ENCODE data around the gene RALGDS. TPM values are rescaled to one million over a fixed set of nuclear protein-coding genes. Genes with fewer than 3 reads are reported as not detected.

The RALGDS gene
- total RNA-seq, 2 experiments from 2014 or later = 85.7 to 102 TPM

DNA sequence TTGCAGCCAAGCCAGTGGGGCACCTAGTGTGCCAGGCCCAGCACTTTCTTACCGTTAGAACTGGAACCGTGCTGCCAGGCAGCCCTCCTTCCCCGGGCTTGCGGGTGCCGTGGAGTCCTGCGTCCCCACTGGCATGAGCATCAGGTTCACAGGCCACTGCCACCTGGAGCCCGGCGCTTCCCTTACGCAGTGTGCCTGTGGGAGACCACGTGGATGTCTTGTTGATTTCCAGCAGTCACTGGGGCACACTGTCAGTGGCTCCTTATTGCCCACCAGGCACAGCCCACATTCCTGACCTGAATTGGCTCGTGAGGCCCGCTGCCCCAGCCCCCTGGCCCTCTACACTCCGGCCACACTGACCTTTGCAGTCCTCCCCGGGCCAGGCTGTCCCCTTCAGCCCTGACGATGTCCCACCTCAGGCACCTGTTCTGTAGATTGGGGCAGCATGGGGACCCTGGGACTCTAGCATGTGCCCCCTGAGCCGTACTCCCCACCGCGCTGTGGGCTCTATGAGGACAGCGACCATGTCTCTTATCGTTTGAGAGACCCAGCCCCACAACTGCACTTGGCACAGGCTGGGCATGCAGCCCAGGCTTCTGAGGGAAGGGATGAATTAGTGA, 69.6 kb downstream of the RALGDS start:
- no peak overlapping the region for H3K4me3 Mint-ChIP-seq
- POLR2A ChIA-PET = no interaction called here
- H3K27me3 Mint-ChIP-seq (ENCODE audit: low read depth) = no peaks in the 10 kb centered on the region
- no peak for ATAC-seq
- CTCF ChIA-PET = interaction anchor here (2.4 to 7.9 kb wide), 2 partner anchors 29 to 92 kb away, joined by 5 to 52 read pairs; no protein-coding TSS in a partner anchor
- peaks cover 52% of the 10 kb centered on the region for H3K36me3 Mint-ChIP-seq (ENCODE audit: low read depth)
- no peak overlapping the region for H3K27ac Mint-ChIP-seq
- no peaks in the 10 kb centered on the region for H3K9me3 Mint-ChIP-seq (ENCODE audit: insufficient read depth)
- DNase-seq = no peak
- H3K4me1 Mint-ChIP-seq (ENCODE audit: low read depth) = peaks cover 12% of the 10 kb centered on the region

DNA sequence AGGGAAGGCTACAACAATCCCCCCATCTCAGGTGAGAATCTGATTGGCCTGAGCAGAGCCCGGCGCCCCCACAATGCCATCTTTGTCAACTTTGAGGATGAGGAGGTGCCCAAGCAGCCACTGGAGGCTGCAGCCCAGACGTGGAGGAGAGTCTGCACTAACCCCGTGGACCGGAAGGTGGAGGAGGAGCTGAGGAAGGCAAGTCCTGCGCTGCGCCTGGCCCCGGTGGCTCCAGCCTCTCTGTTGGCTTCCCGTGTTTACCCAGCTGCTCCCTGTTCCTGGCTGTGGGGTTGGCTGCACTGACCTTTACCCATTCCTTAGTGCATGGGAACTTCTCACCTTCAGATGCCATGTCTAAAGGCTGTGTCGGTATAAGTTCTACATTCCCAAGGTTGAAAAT, 70.3 kb downstream of the RALGDS start:
- POLR2A ChIA-PET = no interaction called here
- Mint-ChIP-seq H3K9me3 (ENCODE audit: insufficient read depth) (no peaks in the 10 kb centered on the region), H3K4me1 (ENCODE audit: low read depth) (peaks cover 9% of the 10 kb centered on the region), H3K36me3 (ENCODE audit: low read depth) (peaks cover 47% of the 10 kb centered on the region), H3K27me3 (ENCODE audit: low read depth) (no peaks in the 10 kb centered on the region), H3K27ac (no peak overlapping the region), H3K4me3 (no peak overlapping the region)
- CTCF ChIA-PET = interaction anchor here (1.1 to 7.9 kb wide), 4 partner anchors 9 to 93 kb away, joined by 4 to 52 read pairs (median 6); no protein-coding TSS in a partner anchor
- DNase-seq (no peak), ATAC-seq (no peak)

DNA sequence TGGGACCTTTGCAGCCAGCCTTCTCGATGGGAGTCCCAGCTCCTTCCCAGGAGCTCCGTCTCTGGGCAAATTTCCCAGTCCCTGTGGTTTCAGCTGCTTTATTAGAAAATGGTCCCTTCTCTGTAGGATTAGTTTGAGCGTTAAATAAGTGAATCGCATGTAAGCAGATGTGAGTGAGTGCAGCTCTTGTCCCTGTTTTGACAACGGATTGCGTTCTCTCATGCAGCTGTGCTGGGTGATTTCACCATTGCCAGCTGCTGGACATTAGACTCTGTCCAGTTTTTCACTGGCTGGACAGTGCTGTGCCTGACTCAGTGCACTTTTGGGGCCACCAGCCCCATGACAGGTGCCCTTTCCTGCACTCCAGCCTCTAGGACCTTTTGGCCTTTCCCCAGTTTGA, 70.9 kb downstream of the RALGDS start:
- peaks cover 49% of the 10 kb centered on the region for H3K36me3 Mint-ChIP-seq (ENCODE audit: low read depth)
- CTCF ChIA-PET = interaction anchor here (1.1 to 7.9 kb wide), 4 partner anchors 10 to 93 kb away, joined by 4 to 52 read pairs (median 6); no protein-coding TSS in a partner anchor

DNA sequence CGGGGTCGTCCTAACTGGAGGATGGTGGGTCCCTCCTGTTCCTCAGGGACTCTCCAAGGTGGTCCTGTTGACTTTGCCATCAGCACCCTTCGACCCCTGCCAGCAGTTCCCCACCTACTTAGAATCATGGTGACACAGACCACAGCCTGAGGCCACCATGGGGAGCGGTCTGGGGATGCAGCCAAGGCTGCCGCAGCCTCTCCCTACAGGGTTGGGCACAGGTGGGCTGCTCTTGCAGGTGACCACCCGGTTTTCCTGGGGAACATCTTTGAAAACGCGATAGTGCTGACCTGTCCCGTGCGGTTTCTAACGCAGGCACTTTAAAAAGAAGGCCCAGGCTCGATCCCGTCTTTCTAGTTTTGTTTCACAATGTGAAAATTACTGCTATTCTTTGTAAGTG, 72.0 kb downstream of the RALGDS start:
- H3K27ac Mint-ChIP-seq = no peak overlapping the region

More for the DNA sequence above, 70.9 kb downstream of the RALGDS start:
- Mint-ChIP-seq H3K4me3 (no peak overlapping the region), H3K27ac (no peak overlapping the region), H3K9me3 (ENCODE audit: insufficient read depth) (no peaks in the 10 kb centered on the region), H3K4me1 (ENCODE audit: low read depth) (peaks cover 9% of the 10 kb centered on the region), H3K27me3 (ENCODE audit: low read depth) (no peaks in the 10 kb centered on the region)
- POLR2A ChIA-PET = no interaction called here
- ATAC-seq = no peak
- no peak for DNase-seq

DNA sequence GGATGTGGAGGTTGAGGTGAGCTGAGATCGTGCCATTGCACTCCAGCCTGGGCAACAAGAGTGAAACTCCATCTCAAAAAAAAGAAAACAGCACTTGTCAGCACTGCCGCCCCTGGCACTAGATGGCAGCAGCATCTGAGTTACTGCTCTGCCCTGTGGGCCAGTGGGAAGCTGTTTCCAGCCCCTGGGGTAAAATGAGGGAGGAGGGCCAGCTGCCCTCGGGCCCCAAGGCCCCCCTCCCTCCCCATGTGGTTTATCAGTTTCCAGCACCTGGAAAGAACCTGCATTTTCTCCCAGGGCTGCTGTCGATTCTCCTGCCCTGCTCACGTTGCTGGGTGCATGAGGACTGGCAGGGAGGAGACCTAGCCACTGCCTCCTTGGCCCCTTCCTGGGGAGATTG, 72.4 kb downstream of the RALGDS start:
- peaks cover 12% of the 10 kb centered on the region for H3K4me1 Mint-ChIP-seq (ENCODE audit: low read depth)
- DNase-seq (peak; percentile 54), ATAC-seq (peak; percentile 84)
- CTCF ChIA-PET = interaction anchor here (0.6 to 7.9 kb wide), 17 partner anchors 8 to 147 kb away, joined by 3 to 52 read pairs (median 4); partner anchors contain the start of gene GTF3C5
- H3K27ac Mint-ChIP-seq = no peak overlapping the region
- H3K4me3 Mint-ChIP-seq = no peak overlapping the region
- no peaks in the 10 kb centered on the region for H3K9me3 Mint-ChIP-seq (ENCODE audit: insufficient read depth)
- POLR2A ChIA-PET = interaction anchor here (0.7 to 1.6 kb wide), 2 partner anchors 13 to 18 kb away, joined by 3 to 5 read pairs; partner anchors contain the start of gene GTF3C5
- H3K36me3 Mint-ChIP-seq (ENCODE audit: low read depth) = peaks cover 49% of the 10 kb centered on the region
- no peaks in the 10 kb centered on the region for H3K27me3 Mint-ChIP-seq (ENCODE audit: low read depth)

More for the DNA sequence above, 72.0 kb downstream of the RALGDS start:
- H3K27me3 Mint-ChIP-seq (ENCODE audit: low read depth) = no peaks in the 10 kb centered on the region
- H3K36me3 Mint-ChIP-seq (ENCODE audit: low read depth) = peaks cover 51% of the 10 kb centered on the region
- POLR2A ChIA-PET = interaction anchor here (0.7 to 1.6 kb wide), 2 partner anchors 14 to 19 kb away, joined by 3 to 5 read pairs; partner anchors contain the start of gene GTF3C5
- no peak overlapping the region for H3K4me3 Mint-ChIP-seq
- peaks cover 12% of the 10 kb centered on the region for H3K4me1 Mint-ChIP-seq (ENCODE audit: low read depth)
- CTCF ChIA-PET = interaction anchor here (0.6 to 7.9 kb wide), 15 partner anchors 8 to 148 kb away, joined by 3 to 52 read pairs (median 5); partner anchors contain the start of gene GTF3C5
- no peak for ATAC-seq
- no peak for DNase-seq
- H3K9me3 Mint-ChIP-seq (ENCODE audit: insufficient read depth) = no peaks in the 10 kb centered on the region

Small RNAs within 50 kb of the gene (microRNA-seq; reads per million reads assigned to microRNA genes)
- gene MIR6877 = 4.0 reads per million

Other genes starting within 250 kb of the RALGDS start
- gene AK8, start 243.0 kb downstream of the RALGDS start, total RNA-seq = under 1 TPM in 1 of 2 experiments, not detected in 1; 0.39 TPM
- 1 to 10 TPM; 6.0 to 7.7 TPM for gene SPACA9, start 242.3 kb downstream of the RALGDS start, total RNA-seq
- gene TSC1, start 176.6 kb downstream of the RALGDS start, total RNA-seq = 10 to 100 TPM; 26.1 to 26.6 TPM
- not detected for gene GFI1B, start 142.5 kb downstream of the RALGDS start, total RNA-seq
- 10 to 100 TPM; 89.3 to 95.7 TPM for gene GTF3C5, start 90.2 kb downstream of the RALGDS start, total RNA-seq
- gene CEL, start 59.3 kb downstream of the RALGDS start, total RNA-seq = 1 to 10 TPM; 2.4 to 2.8 TPM
- gene GBGT1, start 42.7 kb upstream of the RALGDS start, total RNA-seq = 1 to 10 TPM; 3.1 to 4.1 TPM
- gene OBP2B, start 88.0 kb upstream of the RALGDS start, total RNA-seq = not detected
- not detected for gene ABO, start 154.0 kb upstream of the RALGDS start, total RNA-seq
- gene SURF6, start 214.9 kb upstream of the RALGDS start, total RNA-seq = 10 to 100 TPM; 20.1 to 21.4 TPM
- gene MED22, start 226.9 kb upstream of the RALGDS start, total RNA-seq = 10 to 100 TPM; 29.1 to 29.6 TPM
- gene RPL7A, start 227.0 kb upstream of the RALGDS start, total RNA-seq = 1,000 to 10,000 TPM; 1,894 to 1,933 TPM
- 10 to 100 TPM; 37.4 to 39.1 TPM for gene SURF1, start 235.2 kb upstream of the RALGDS start, total RNA-seq
- gene SURF2, start 235.3 kb upstream of the RALGDS start, total RNA-seq = 10 to 100 TPM; 18.4 to 20.7 TPM